LHCN-M2 (cell line): ENCODE data around the gene SYCN. TPM values are rescaled to one million over a fixed set of nuclear protein-coding genes. Genes with fewer than 3 reads are reported as not detected.

Experiments used
- DNase-seq: peaks from one replicate; pipeline ENCODE4 v3.0.0-alpha.2; 2012; ENCODE audit warnings: low read depth
- total RNA-seq: library from RNA; depleted of rRNA; stranded (reverse); fragments of >200 nt; gene quantifications from 2 replicates; pipeline ENCODE4 v1.2.3, GENCODE V29; 2014

Gene SYCN
- total RNA-seq, 1 experiment from 2014 or later: not detected

DNA sequence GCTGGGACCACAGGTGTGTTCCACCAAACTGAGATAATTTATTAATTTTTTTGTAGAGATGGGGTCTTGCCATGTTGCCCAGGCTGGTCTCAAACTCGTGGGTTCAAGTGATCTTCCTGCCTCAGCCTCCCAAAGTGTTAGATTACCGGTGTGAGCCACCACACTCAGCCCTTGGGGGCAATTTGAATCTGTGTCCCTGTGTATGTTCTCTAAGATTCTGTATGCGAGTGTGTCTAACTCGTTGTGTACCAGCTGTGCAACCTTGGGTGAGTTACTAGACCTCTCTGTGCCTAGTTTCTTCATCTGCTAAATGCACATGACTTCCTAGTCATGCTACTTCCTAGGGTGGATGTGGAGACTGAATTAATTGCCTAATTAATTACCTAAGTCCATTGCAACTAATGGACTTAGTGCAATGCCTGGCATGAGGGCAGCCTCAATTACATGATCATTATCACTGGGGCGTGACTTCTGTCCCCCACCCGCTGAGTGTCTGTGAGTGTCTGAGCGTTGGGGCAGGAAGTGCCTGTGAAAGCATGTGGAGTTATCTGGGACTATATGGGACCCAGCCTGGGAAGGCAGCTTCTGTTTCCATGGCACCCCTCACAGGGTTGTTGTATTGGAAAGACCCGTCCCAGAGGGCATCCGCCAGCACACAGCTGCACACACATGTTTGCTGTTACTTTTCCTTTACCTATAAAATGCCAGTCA lies 9.1 kb downstream of the SYCN start:
- no peak for DNase-seq

DNA sequence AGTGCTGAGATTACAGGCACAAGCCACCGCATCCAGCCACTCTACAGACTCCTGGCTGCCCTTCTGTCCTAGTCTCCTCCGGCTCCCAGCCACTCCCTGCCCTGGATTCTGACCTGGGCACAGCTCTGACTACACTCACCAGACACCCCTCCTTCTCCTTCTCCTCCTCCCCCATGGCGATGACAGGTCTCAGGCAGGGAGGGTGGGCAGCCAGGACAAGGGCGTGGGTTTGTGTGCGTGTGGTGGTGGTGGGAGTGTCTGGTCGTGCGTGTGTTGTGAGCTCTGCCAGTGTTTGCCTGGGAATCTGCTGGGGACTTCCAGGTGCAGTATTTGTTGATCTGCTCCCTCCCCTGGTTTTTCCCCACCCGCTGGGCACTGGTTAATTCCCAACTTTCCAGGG lies 10.3 kb downstream of the SYCN start:
- no peak for DNase-seq

DNA sequence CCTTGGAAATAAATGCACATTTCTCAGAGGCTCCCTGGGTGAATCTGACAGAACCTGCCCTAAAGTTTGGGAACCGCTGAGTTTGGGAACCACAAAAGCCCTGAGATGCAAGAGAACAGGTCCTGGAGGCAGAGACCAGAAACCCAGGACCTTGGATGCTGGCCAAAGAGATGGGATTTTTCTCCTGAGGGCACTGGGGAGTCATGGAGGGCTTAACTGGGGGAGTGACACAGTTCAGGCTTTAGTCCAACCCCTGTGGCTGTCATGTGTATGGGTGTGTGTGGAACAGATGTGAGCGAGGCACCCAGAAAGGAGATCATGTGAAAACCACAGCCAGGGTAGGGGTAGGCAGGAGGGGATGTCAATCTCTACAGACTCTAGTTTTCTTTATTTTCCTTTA lies 11.2 kb downstream of the SYCN start:
- DNase-seq: no peak

DNA sequence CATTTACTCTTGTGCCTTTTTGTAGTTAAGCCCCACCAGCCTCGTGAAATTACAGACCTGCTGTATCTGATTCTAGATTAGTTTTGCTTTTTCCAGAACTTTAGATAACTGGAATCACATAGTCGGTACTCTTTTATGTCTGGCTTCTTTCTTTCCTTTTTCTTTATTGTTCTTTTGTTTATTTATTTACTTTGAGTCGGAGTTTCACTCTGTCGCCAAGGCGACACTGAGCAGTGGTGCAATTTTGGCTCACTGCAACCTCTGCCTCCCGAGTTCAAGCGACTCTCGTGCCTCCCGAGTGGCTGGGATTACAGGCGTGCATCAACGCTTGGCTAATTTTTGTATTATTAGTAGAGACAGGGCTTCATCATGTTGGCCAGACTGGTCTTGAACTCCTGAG lies 13.3 kb downstream of the SYCN start:
- DNase-seq: no peak

DNA sequence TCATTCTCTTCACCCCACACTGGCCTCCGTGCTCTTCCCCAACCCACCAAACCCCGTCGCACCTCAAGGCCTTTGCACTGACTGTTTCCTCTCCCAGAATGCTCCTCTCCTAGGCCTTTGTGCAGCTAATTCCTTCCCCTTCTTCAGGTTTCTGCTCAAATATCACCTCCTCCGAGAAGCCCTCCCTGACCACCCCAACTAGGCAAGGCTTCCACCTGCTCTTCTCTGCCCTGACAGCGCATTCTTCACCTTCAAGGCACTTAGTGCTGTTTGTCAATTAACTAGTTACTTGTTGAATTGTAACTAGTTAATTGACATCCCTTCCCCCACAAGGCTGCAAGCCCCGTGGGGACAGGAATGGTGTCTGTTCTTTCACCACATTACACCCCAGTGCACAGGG lies 15.1 kb downstream of the SYCN start:
- peak; percentile 15 for DNase-seq

DNA sequence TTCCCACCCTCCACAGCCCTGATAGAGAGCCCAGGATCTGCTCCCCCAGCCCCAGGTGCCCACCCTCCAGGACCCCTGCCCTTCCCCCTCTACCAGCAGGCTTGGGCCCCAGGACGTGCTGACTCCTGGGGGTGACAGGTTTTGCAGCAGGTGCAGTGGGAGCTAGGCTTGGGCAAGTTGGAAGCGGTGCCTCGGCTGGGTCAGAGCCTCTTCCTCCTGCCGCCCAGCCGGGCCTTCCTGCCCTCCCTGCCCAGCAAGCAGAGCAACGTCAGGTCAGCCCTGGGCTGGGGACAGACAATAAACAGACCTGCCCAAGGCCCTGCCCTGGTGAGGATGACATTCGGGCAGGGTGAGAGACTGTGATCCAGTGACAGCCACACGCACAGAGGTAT lies 16.5 kb downstream of the SYCN start:
- no peak for DNase-seq

DNA sequence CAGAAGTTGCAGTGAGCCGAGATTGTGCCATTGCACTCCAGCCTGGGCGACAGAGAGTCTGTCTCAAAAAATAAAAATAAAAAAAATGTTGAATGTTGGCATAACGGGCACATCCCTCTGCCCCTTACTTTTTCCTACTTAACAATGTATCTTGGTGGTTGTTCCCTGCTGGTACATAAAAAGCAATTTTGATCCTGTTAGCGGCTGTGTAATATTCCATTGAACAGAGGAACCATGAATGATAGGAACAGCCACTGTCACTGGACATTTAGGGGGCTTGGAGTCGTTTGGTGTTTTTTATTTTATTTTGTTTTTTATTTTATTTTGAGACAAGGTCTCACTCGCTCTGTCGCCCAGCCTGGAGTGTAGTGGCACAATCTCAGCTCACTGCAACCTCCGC lies 17.7 kb downstream of the SYCN start:
- no peak for DNase-seq

DNA sequence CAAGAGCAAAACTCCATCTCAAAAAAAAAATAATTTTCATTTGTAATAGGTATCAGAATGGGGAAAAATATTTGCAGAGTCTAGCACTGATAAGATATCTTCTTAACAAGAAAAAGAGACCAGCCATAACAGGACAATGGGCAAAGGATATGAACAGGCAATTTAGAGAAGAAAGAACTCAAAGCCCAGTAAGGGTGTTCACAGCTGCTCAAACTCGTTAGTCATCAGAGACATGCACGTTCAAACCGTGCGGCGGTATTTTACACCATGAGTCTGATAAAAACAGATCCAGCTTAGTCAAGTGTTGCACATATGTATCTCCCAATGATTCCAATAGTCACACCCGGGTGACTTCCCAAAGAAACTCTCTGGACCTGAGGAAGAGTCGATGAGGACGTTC lies 21.0 kb downstream of the SYCN start:
- DNase-seq: peak; percentile 35

DNA sequence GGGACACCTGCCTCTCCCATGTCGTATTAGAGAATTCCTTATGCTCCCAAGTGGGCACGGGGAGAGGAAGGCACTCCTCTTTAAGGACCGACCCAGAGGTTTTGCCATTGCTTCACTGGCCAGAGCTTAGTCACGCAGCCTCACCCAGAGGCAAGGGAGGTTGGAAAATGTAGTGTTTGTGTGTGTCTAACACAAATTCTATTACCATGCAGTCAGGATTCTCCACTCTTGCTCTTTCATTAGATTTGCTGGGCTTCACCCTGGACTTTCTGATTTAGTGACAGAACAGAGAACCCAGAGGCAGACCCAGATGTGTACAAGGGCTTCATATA lies 21.9 kb downstream of the SYCN start:
- no peak for DNase-seq

DNA sequence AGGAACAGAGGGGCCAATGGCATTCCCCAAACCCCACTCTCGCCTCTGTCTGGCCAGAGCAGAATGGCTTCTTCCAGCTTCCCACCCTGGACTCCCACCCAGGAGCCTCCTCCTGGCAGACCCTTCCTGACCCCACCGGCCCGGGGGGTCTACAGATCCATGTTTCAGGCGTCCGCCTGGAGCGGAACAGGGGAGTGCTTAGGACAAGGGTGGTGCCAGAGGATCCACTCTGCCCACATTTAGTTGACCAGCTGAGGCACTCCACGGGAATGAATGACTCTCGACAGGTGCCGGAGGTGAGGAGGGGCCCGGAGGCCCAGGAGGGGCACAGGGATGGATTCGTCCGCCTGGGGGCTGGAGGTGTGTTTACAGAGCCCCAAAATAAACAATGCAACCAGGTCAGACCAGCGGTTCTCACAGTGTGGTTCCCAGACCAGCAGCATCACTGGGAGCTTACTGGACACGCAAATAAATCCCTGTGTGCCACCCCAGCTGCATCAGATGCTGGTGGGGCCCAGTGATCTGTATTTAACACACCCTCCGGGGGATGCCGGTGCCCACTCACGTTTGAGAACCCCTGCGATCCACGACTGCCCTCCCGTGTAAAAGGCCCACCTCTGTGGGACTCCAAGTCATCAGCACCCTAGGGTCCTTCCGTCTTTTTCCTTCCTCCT lies 22.4 kb downstream of the SYCN start:
- no peak for DNase-seq

DNA sequence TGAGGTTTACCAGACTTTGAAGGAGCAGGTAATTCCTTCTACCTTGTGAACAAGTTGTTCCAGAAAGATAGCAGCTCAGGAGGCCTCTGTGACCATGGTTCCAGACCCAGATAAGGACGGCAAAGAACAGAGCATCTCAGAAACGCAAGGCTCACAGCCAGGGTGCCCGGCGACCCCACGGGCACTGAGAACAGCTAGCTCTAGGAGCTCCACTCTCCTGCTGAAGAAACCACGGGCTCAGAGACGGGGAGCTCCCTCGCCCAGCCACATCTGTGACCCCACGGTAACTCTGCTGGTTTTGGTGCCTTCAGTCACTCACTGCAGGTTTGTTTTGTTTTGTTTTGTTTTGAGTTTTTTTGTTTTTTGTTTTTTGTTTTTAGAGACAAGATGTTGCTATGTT lies 23.3 kb downstream of the SYCN start:
- DNase-seq: no peak

DNA sequence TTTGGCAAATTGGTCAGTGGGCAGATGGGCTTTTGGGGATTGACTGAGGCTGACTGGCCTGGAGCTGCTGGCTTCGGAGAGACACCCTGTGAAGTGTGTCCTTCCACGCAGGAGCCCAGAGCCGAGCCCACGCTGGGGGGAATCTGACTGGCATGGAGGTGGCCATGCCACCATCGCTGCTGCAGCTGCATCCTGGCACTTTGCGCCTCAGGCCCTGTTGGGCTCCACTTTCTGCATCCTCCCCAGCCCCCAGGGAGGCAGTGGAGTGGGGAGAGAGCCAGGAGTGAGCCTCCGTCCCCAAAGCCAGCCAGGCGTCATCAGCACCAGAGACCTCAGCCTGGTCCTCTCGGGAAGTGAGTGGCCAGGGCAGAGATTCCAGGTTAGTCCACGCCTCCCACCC lies 24.3 kb downstream of the SYCN start:
- no peak for DNase-seq

DNA sequence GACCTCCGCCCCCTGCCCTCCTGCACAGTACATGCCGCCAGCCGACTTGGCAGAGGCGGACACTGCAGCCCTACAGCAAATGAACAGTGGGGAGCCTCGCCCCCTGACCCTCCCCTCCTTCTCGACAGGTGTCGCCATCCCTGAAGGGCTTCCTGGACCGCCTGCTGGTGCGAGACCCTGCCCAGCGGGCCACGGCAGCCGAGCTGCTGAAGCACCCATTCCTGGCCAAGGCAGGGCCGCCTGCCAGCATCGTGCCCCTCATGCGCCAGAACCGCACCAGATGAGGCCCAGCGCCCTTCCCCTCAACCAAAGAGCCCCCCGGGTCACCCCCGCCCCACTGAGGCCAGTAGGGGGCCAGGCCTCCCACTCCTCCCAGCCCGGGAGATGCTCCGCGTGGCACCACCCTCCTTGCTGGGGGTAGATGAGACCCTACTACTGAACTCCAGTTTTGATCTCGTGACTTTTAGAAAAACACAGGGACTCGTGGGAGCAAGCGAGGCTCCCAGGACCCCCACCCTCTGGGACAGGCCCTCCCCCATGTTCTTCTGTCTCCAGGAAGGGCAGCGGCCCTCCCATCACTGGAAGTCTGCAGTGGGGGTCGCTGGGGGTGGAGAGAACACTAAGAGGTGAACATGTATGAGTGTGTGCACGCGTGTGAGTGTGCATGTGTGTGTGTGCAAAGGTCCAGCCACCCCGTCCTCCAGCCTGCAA lies 25.6 kb downstream of the SYCN start:
- DNase-seq: no peak

DNA sequence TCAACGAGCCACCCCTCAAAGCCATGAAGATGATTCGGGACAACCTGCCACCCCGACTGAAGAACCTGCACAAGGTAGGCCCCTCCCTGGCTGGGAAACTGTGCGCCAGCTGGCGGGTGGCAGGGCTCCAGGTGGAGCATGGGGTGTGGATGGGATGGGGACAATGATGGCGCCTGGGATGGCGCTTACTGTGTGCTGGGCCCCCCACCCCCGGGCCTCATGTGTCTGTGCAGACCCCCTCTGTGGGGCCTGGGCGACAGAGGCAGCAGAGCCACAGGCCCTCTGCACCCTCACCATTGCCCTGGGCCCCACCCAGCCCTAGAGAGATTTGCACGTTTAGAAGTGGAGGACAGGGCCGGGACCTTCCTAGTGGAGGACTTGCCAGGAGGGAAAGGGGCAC lies 26.3 kb downstream of the SYCN start:
- DNase-seq: no peak

DNA sequence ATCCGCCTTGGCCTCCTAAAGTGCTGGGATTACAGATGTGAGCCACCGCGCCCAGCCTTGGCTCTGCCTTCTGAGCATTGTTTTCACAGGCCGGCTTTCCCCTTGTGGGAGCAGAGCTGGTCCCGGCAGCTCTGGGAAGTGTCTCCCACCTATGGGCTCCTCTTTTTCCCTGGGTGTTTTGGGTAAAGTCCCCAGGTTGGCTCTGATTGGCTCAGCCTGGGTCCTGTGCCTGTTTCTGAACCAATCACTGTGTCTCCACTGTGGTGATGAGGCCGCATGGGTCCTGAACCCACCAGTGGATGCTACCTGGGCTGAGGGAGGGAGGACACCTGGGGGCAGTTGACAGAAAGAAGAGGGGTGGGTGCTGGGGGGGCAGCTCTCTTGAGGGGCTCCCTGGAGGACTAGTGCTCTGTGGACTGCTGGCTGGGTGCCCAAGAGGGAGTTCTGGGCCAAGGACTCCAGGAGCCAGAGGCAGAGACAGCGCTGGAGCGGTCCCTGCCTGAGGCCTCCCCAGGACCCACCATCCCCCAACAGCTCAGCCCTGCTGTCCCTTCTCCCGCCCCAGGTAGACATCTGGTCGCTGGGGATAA lies 26.9 kb downstream of the SYCN start:
- no peak for DNase-seq

DNA sequence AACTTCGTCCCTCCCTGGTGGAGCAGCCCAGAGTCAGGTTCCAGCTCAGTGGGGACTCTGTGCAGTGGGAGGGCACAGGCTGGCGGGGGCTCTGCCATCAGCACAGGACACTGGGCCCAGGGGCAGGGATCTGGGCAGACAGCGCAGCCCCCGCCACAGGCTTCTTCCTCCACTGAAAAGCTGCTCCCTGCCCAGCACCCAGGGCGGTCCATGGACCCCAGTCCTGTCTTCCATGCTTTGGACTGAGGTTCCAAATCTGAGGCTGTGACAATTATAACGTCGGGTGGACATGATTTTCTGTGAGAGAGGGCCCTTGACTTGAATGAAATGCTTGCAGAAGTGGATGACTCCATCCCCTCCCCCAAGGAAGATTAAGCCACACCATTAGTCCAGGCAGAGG lies 28.5 kb downstream of the SYCN start:
- DNase-seq: no peak

DNA sequence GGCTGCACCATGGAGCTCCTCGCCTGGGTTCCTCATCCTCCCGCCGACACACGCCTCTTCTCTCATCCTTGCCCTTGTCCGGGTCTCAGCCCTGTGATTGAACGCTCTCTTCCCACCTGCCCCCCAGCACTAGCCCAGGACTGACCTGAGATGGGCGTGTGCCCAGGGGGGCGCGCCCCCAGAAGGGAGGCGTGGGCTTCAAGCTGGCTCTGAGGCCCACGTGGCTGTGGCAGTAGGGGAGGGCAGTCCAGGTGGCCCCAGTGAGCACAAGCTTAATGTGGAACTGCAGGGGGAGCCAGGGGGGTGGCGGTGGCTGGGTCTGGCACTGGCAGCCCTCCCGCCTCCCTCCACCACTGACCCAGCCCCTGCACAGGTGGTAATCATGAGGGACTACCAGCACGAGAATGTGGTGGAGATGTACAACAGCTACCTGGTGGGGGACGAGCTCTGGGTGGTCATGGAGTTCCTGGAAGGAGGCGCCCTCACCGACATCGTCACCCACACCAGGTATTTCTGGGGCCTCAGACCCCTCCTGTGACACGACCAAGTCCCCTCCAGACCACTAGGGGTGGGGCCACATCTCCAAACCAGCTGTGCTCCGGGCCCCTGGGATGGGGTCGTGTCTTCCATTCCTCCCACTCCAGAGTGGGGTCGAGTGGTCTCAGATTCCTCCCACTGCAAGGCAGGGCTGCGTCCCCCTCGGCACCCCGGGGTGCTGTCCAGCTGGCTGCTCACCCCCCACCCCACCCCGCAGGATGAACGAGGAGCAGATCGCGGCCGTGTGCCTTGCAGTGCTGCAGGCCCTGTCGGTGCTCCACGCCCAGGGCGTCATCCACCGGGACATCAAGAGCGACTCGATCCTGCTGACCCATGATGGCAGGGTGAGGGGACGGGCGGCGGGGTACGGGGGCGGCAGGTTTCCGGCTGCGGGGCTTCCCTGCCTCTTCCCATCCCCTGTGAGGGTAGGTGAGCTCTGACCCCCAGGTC lies 29.2 kb downstream of the SYCN start:
- no peak for DNase-seq

DNA sequence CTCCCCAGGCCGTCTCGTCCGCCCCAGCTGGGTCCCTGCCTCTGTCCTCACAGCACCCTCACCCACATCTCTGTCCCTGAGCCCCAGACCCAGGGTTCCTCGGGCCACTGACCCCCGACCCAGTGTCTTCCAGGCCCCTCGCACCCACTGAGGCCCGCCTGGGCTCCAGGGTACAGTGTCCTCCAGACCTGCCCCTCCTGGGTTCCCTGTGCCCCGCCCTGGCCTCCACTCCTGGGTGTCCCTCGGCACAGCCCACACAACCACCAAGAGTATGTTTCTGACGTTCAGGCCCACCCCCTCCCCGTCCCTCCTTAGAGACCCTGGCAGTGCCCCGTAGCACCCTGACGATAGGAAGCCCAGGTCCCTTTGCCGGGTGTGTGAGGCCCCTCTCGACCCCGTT lies 29.9 kb downstream of the SYCN start:
- no peak for DNase-seq

DNA sequence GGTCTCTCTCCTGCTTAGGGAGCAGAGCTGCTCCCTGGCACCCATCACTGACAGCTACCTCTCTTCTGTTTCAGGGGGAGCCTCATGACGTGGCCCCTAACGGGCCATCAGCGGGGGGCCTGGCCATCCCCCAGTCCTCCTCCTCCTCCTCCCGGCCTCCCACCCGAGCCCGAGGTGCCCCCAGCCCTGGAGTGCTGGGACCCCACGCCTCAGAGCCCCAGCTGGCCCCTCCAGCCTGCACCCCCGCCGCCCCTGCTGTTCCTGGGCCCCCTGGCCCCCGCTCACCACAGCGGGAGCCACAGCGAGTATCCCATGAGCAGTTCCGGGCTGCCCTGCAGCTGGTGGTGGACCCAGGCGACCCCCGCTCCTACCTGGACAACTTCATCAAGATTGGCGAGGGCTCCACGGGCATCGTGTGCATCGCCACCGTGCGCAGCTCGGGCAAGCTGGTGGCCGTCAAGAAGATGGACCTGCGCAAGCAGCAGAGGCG lies 30.5 kb downstream of the SYCN start:
- no peak for DNase-seq

DNA sequence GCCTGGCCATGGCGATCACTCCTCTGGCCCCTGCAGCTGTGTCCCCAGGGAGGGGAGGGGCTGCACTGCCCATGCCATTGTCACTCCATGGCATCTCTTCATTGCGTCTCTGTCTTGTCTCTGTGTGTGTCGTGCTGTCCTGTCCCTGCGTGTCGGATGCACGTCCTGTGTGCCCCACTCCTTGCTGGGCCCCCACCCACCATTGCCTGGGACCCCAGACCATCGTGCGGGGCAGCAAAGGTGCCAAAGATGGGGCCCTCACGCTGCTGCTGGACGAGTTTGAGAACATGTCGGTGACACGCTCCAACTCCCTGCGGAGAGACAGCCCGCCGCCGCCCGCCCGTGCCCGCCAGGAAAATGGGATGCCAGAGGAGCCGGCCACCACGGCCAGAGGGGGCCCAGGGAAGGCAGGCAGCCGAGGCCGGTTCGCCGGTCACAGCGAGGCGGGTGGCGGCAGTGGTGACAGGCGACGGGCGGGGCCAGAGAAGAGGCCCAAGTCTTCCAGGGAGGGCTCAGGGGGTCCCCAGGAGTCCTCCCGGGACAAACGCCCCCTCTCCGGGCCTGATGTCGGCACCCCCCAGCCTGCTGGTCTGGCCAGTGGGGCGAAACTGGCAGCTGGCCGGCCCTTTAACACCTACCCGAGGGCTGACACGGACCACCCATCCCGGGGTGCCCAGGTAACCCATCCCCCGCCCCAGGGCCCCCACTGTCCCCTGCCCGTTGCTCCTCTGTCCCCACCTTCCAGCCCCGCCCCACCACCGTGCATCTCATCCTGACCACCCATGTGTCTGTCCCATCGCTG lies 31.2 kb downstream of the SYCN start:
- DNase-seq: no peak
